HG03442 (cell line): ENCODE measurements around the gene ARMH3.

Experiments
- ATAC-seq: cut with Tn5 transposase; IDR thresholded peaks from one replicate; pipeline ENCODE4 v1.9.1; 2021; ENCODE audit warnings: mild to moderate bottlenecking, moderate library complexity; ENCODE audit not compliant: unreplicated experiment

Gene ARMH3

GRCh38 chr10:101902032-101902819 lies 153.7 kb downstream of the ARMH3 start:
- ATAC-seq: peak; percentile 40

GRCh38 chr10:101901340-101901739 lies 154.6 kb downstream of the ARMH3 start:
- peak; percentile 41 for ATAC-seq

GRCh38 chr10:101897633-101898032 lies 158.3 kb downstream of the ARMH3 start:
- ATAC-seq: no peak

GRCh38 chr10:101896225-101896877 lies 159.6 kb downstream of the ARMH3 start:
- no peak for ATAC-seq

GRCh38 chr10:101895781-101896180 lies 160.2 kb downstream of the ARMH3 start:
- ATAC-seq: no peak

- ATAC-seq: no peak
Measured at GRCh38 chr10:101894742-101895141, 161.2 kb downstream of the ARMH3 start.

- ATAC-seq: no peak
Measured at GRCh38 chr10:101894266-101894665, 161.7 kb downstream of the ARMH3 start.

- ATAC-seq: no peak
Measured at GRCh38 chr10:101893510-101894120, 162.4 kb downstream of the ARMH3 start.

GRCh38 chr10:101892782-101893391 lies 163.1 kb downstream of the ARMH3 start:
- no peak for ATAC-seq

- ATAC-seq: no peak
Measured at GRCh38 chr10:101889256-101890210, 166.4 kb downstream of the ARMH3 start.

- ATAC-seq: no peak
Measured at GRCh38 chr10:101888251-101888949, 167.6 kb downstream of the ARMH3 start.

GRCh38 chr10:101887775-101888174 lies 168.2 kb downstream of the ARMH3 start:
- ATAC-seq: no peak

- ATAC-seq: no peak
Measured at GRCh38 chr10:101886521-101887312, 169.3 kb downstream of the ARMH3 start.

- ATAC-seq: no peak
Measured at GRCh38 chr10:101881036-101881774, 174.8 kb downstream of the ARMH3 start.

GRCh38 chr10:101880232-101880573 lies 175.8 kb downstream of the ARMH3 start:
- no peak for ATAC-seq

GRCh38 chr10:101879456-101880231 lies 176.3 kb downstream of the ARMH3 start:
- no peak for ATAC-seq

GRCh38 chr10:101878869-101879268 lies 177.1 kb downstream of the ARMH3 start:
- ATAC-seq: no peak
